NCI-H2196 treated with DMSO at 0.1 percent for 48 hours (cell line): ENCODE measurements around the gene FGB.

Source experiments
- DNase-seq: peaks from one replicate; lab custom pipeline; 2025; ENCODE audit not compliant: unreplicated experiment; lab: John Stamatoyannopoulos, UW

The FGB gene

DNA sequence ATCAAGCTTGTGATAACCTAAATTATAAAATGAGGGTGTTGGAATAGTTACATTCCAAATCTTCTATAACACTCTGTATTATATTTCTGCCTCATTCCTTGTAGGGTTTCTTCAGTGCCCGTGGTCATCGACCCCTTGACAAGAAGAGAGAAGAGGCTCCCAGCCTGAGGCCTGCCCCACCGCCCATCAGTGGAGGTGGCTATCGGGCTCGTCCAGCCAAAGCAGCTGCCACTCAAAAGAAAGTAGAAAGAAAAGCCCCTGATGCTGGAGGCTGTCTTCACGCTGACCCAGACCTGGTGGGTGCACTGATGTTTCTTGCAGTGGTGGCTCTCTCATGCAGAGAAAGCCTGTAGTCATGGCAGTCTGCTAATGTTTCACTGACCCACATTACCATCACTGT, 2.9 kb downstream of the FGB start:
- no peak for DNase-seq

DNA sequence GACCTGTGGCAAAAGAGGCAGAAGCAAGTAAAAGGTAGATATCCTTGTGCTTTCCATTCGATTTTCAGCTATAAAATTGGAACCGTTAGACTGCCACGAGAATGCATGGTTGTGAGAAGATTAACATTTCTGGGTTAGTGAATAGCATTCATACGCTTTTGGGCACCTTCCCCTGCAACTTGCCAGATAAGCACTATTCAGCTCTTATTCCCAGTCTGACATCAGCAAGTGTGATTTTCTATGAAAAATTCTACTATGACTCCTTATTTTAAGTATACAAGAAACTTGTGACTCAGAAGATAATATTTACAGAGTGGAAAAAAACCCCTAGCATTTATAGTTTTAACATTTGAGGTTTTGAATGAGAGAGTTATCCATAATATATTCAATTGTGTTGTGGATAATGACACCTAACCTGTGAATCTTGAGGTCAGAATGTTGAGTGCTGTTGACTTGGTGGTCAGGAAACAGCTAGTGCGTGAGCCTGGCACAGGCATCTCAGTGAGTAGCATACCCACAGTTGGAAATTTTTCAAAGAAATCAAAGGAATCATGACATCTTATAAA, 3.9 kb downstream of the FGB start:
- no peak for DNase-seq

DNA sequence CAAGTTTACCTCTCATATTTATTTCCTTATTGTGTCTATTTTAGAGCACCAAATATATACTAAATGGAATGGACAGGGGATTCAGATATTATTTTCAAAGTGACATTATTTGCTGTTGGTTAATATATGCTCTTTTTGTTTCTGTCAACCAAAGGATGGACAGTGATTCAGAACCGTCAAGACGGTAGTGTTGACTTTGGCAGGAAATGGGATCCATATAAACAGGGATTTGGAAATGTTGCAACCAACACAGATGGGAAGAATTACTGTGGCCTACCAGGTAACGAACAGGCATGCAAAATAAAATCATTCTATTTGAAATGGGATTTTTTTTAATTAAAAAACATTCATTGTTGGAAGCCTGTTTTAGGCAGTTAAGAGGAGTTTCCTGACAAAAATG, 6.2 kb downstream of the FGB start:
- DNase-seq = no peak

DNA sequence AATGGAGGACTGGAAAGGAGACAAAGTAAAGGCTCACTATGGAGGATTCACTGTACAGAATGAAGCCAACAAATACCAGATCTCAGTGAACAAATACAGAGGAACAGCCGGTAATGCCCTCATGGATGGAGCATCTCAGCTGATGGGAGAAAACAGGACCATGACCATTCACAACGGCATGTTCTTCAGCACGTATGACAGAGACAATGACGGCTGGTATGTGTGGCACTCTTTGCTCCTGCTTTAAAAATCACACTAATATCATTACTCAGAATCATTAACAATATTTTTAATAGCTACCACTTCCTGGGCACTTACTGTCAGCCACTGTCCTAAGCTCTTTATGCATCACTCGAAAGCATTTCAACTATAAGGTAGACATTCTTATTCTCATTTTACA, 6.8 kb downstream of the FGB start:
- DNase-seq = no peak

DNA sequence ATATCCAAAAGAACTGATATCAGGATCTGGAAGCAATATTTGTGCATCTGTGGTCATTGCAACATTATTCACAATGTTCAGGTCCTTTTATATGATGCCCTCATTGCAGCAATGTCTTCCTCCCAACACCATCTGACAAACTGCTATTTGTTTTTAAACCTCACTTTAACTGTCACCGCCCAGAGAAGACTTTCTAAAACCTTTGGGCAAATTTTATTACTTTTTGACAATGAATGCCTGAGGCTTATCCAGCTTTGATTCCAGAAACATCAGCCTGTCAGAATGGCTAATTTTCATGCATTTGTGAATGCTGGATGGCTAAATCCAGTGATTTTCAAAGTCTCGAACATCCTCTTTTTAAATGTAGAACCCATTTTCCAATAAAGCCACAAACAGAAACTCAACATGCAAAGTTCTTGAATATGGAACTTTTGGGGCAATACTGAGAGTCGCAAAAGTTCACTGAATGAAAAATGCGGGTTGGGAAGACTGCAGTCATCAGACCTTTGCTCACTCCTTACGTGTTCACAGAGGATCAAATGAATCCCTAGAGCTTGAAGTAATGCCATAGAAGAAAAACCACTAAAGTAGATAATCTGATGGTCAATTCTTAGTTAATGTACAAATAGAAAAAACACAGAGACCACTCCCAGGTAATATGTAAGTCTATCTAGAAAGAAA, 10.5 kb downstream of the FGB start:
- no peak for DNase-seq

DNA sequence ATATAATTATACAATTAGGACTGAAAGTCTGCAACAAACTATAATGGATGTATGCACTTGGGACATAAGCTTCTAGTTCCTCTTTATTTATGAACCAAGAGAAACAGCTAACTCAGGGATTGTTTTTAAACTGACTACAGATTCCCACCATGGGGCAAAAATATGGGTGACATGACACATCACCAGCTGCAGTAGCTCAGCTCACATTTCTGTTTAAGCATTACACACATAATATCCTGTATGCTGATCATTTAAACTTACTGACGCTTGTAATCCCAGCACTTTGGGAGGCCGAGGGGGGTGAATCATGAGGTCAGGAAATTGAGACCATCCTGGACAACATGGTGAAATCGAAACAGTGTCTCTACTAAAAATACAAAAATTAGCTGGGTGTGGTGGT, 11.5 kb downstream of the FGB start:
- DNase-seq = no peak

DNA sequence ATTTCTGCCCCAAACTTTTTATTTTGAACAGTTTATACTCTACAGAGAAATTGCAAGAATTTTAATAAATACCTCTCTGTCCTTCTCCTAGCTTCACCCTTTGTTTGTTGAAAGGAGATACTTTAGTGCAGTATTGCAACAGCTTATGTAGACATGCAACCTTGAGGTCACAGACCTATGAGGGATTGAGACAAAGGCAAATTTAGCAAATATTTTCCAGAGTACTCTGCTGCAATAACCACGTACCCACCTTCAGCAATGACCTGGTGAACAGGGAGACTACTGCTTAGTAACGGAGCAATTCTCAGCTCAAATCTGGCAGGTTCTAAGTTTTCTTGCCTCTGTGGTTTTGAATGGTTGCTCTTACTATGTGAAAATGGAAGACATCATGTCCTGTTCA, 14.5 kb downstream of the FGB start:
- DNase-seq = no peak

DNA sequence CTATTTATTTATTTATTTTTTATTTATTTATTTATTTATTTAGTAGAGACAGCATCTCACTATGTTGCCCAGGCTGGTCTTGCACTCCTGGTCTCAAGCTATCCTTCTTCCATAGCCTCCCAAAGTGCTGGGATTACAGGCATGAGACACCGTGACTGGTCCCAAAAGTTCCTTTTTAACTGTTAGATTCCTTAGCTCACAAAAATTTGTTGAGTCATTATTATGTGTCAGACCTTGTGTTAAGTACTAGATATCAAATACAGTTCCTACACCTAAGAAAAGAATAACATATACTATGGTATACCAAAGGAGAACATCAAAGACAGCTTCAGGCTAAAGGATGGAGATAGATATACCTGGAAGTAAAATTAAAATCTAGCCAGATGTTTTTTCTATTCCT, 16.1 kb downstream of the FGB start:
- no peak for DNase-seq

DNA sequence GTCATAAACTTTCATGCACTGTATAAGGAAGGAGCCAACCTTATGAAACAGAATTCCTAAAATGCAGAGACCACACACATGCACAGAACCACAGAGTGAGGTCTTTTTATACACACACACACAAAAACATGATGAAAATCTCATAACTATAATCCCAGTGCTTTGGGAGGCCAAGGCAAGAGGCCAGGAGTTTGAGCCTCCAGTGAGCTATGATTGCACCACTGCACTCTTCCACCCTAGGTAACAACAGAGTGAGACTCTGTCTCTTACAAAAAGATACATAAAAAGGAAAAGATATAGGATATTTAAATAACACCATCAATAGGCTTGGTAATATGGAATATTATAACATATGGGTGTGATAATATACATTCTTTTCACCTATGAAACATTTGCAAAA, 17.1 kb downstream of the FGB start:
- DNase-seq = no peak

DNA sequence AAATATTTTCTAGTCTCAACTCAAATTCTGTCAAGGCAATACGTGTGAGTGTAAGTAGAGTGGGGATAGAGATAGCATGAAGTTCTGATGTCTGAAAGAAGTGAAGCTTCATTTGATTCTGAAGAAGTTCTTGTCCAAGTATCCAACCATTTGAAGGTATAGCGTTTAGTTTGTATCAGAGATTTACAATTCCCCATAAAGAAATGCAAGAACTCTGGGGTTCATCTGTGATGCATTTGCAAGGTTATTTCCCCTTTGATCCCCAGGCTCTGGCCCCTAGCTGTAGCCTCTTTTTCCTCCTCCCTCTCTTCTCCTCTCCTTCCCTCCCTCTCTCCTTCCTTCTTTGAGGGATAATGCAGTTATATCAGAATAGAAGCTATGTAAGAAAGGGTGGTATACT, 19.9 kb downstream of the FGB start:
- no peak for DNase-seq

DNA sequence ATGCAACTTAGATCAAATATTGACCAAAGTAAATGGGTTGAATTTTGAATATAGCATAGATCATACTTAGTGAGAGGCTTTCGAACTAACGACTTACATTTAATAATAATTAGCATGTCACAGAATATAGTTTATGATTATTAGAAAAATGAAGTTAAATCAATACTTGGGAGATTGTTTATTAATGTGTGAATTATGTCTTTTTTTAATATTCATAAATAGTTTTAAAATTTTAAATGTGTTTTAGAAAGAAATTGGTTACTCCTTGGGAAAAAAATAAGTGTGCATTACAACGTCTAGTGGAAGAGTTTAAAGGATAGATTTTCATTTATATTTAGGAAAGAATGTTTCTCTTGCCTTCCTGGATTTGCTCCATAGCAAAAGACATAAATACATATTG, 20.4 kb downstream of the FGB start:
- no peak for DNase-seq

DNA sequence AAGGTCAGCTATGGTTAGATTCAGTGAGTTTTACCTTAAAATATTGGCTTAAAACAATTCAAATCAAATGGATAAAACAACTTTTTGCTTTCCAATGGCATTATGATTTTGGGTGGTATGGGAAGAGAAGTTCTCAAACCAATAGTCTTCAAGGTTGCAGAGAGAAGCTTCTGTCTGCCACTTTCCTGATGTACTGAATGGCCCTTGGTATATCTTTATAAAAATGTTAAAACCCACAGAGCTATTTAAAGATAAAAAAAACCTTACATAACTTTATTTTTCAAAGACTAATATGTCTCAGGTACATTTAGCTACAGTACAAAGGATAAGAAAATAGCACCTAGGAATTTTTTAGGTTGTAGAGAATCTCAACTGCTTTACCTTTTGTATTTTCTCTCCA, 20.9 kb downstream of the FGB start:
- no peak for DNase-seq

DNA sequence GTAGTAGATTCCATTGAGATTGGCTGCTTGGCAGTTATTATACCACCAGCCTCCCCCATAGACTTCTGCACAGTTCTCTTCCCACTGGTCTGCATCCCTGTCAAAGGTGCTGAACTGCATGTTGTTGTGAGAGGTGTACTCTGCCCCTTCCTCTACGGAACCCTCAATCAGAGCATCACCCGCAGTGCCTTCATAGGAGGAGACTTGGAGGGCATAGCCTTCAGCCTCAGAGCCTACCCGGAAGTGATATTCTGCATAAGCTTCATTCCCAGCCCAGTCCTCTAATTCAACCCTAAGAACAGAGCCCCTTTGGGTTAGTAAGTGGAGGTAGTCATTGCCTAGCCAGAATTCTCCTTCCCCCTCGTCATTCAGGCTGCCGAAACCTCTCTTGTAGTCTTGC, 21.4 kb downstream of the FGB start:
- no peak for DNase-seq

DNA sequence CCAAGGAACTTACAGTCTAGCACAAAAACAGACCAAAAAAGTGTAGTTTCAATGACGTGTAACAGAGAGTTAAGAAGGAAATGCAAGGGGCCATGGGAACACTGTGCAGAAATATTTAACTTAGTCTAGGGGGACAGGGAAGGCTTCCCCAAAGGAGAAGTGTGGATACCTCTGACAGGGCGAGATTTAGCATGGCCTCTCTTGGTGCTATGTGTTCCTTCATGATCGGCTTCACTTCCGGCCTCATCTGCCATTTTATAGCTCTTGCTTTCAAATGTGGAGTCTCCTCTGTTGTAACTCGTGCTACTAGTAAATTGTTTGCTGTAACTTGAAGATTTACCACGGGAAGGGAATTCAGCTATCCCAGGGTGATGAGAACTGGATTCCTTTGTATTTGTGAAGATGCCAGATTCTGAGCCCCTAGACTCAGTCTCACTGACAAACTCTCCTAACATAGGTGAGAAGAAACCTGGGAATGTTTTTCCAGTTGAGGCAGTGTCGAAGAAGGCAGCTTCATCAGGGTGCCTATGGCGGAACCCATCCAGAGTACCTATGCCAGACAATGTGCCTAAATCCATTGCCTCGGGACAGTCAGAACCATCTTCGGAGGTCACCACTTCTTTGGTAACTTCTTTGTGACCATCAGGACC, 22.7 kb downstream of the FGB start:
- DNase-seq = no peak

DNA sequence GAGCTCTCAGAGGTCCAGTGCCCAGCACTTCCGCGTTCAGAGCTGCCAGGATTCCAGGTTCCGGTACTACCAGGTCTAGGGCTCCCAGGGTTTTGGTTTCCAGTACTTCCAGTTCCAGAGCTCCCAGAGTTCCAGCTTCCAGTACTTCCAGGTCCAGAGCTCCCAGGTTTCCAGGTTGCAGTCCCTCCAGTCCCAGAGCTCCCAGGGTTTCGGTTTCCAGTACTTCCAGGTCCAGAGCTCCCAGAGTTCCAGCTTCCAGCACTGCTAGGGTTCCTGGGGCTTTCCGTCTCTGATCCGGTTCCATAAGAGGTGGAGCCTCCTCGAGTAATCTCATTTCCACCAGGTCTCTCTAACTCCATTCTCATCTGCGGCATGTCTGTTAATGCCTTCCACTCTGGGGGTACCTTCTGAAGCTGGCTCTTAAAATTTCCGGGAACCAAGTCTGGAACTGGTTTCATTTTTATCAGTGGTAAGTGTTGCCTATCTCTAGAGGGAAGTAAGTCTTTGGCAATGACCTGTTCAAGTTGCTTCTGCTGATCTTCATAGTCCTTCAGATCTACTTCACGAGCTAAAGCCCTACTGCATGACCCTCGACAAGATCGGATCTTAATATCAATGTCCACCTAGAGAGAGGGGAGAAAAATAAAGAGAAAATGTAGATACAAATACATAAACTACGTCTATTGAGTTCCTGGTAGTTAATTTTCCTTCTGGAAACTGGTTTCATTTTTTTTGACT, 23.7 kb downstream of the FGB start:
- no peak for DNase-seq

DNA sequence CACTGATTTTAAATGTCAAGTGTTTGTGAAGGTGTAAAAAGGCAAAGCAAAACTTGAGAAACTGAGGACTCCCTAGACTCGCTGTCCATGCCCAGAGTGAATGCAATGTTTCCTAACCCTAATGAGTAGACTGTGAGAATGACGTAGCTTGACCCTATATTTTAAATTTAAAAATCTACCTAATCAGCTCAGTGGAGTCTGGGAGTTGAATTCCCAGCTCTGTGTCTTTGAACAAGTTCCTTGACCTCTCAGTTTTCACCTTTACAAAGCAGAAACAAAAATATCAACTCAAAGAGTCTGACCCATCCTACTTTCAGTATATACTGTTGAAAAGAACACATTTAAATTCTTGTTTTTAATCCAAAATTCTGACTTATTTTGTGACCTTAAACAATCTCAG, 25.4 kb downstream of the FGB start:
- no peak for DNase-seq

DNA sequence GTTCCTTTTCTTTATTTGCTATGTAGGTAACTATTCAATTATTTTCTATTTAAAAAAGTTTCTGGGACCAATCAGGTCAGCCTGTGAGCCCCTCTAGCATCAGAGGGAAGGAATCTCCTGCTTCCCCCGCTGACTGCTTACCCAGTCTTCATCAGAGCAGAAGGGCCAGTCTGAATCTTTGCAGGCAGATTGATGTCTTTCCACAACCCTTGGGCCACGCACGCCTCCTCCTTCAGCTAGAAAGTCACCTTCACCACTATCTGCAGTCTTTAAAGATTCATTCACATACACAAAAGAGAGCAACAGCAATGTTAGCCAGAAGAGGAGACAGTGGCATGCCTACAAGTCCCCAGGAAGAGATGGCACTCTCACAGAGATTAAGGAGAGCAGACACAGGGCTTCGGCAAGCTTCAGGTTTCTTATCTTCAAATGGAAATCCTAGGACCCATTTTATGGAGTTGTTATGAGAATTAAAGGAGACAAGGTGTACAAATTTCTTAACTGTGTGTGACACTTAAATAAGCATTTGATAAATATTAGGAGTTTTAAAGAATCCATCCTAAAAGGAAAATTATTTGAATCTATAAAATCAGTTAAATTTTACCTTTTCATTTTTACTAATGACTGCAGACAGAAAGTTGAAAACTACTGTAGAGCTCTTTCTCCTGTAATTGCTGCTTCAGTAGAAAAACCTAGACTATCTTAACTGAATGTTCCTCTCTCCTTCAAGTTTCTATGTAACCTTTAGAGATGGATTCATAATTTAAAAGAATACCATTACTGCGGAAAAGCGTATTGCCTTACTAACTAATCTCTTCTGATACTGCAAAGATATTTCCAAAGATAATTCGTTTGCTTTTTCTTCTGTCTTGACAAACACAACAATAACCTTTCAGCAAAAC, 26.7 kb downstream of the FGB start:
- no peak for DNase-seq

DNA sequence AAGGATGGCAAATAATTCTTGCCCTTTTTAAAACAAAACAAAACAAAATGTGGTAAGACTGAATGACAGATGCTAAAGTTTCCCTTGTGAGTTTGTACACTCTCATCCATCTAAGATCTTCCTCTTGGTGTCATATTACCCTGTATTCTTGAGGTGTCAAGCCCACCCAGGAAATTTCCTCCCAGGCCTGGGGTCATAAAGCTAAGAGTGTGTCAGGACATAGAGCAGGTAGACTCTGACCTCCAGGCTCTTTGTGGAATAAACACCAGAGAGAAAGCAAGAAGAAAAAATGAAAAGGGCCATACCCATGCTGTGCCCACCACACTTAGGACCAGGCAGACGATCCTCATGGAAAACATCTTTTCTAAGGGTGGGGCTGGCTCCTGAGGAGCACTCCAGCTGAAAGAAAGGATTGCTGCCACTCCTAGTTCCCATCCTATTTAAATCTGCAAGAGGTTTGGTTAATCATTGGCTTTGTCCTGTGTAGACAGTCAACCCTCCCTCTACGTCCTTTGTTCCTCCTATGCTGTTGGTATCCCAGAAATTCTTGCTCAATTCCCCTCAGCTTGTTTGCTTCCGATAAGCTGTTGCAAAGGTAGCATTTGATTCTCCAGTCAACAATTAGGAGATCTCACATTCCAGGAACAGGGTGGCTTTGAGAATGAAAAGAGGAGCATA, 27.7 kb downstream of the FGB start, which contains the start of gene FGA:
TSS of gene FGA (minus strand) at position 414 of the 678 bp plus-strand sequence. CDS start at position 359, 55 bp downstream.
- DNase-seq = no peak

DNA sequence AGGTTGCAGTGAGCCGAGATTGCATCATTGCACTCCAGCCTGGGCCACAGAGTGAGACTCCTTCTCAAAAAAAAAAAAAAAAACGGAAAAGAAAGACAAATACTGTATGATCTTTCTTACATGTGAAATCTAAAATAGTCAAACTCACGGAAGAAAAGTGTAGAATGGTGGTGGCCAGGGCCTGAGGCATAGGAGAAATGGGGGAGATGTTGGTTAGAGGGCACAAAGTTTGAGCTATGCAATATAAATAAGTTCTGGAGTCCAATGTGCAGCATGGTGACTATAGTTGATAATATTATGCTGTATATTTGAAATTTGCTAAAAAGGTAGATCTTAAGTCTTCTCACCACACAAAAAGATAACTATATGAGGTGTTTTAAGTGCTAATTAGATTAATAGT, 29.1 kb downstream of the FGB start:
- DNase-seq = no peak

DNA sequence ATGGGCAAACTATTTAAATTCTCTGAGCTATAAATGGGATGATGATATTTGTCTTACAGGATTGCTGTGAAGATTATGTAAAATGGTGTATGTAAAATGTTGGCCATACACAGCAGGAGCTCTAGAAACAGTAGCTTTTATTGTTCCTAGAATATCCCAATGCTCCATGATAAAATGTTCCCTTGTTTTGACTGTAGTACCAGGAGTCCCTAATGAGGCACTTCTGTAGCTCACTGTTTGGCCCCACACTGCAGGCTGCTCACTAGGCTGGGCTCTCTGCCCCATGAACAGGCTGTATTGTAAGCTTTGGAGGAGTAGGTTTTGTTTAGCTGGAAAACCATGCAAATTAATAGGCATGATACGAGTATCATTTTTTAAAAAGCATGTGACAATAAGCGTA, 31.1 kb downstream of the FGB start:
- DNase-seq = no peak
